GM12878 (cell line): Measurements from ENCODE around the gene KRTAP5-3. TPM values are rescaled to one million over a fixed set of nuclear protein-coding genes. Genes with fewer than 3 reads are reported as not detected.

Source experiments
- ATAC-seq: fragments of 200-7000 bp; cut with Tn5 transposase; 3 replicates; pipeline ENCODE4 v1.9.1; 2020; ENCODE audit warnings: mild to moderate bottlenecking, moderate library complexity
- BruUV-seq: library from RNA; stranded (reverse); fragments of 400-500 nt; replicated peaks from 2 replicates; lab custom pipeline; 2021; lab: Mats Ljungman, UMichigan
- CTCF ChIA-PET: fragments of 300-600 bp; sonication (Branson Sonifier 250); formaldehyde crosslinking; extraction: SDS; loops from one replicate; lab custom pipeline; 2021; ENCODE audit warnings: inconsistent platforms; lab: Yijun Ruan, JAX
- POLR2A ChIA-PET: fragments of 350-600 bp; formaldehyde crosslinking; extraction: SDS; loops from one replicate; lab custom pipeline; 2021; ENCODE audit warnings: inconsistent platforms; lab: Charles Lee
- RAD21 ChIA-PET: fragments of 300-600 bp; sonication (Branson Sonifier 250); formaldehyde crosslinking; loops from one replicate; lab custom pipeline; 2023; ENCODE audit warnings: antibody characterized with exemption; ENCODE audit not compliant: unreplicated experiment; lab: Charles Lee
- SMC1A ChIA-PET: fragments of 300-600 bp; sonication (Branson Sonifier 250); formaldehyde crosslinking; loops from one replicate; lab custom pipeline; 2023; ENCODE audit not compliant: unreplicated experiment, uncharacterized antibody; lab: Charles Lee
- DNase-seq: peaks from one replicate; pipeline ENCODE4 v3.0.0-alpha.2; 2011; ENCODE audit warnings: low read depth, low spot score
- FAIRE-seq: peaks from 3 replicates; lab custom pipeline; 2011; peaks lifted over from hg19 to GRCh38; lab: Jason Lieb, UNC
- H2AFZ ChIP-seq: 2 replicates; pipeline ENCODE4 v1.6.0; 2011; ENCODE audit warnings: low read depth, low read length, control low read depth; ENCODE audit not compliant: control insufficient read depth
- H3K27ac ChIP-seq: 2 replicates; pipeline ENCODE4 v1.5.1; 2011; ENCODE audit warnings: control low read depth; ENCODE audit not compliant: control insufficient read depth, insufficient read depth
- H3K27me3 ChIP-seq, 2 experiments: replicated peaks in 1 of 2; 2 replicates each; pipeline versions ENCODE4 v1.6.0 to v1.6.1; 2011; ENCODE audit warnings: low read length in 1 of 2; ENCODE audit not compliant: control insufficient read depth in 2 of 2, insufficient read depth in 2 of 2
- H3K36me3 ChIP-seq, 2 experiments: 2 replicates each; pipeline ENCODE4 v1.5.1; 2011; ENCODE audit warnings: low read length in 1 of 2; ENCODE audit not compliant: control insufficient read depth in 2 of 2, insufficient read depth in 2 of 2
- H3K4me1 ChIP-seq: 2 replicates; pipeline ENCODE4 v1.6.1; 2011; ENCODE audit warnings: mild to moderate bottlenecking, low read length, moderate library complexity, mixed read lengths; ENCODE audit not compliant: control insufficient read depth, insufficient read depth
- H3K4me2 ChIP-seq: 2 replicates; pipeline ENCODE4 v1.6.0; 2011; ENCODE audit warnings: control low read depth; ENCODE audit not compliant: control insufficient read depth, insufficient read depth
- H3K4me3 ChIP-seq: fragments of 200-600 bp; sonication (generic); 2 replicates; pipeline ENCODE4 v1.5.1; 2016
- H3K79me2 ChIP-seq: 2 replicates; pipeline ENCODE4 v1.6.0; 2011; ENCODE audit warnings: low read length; ENCODE audit not compliant: control insufficient read depth, insufficient read depth
- H3K9ac ChIP-seq: 2 replicates; pipeline ENCODE4 v1.8.0; 2011; ENCODE audit warnings: low read length, control low read depth, mixed read lengths; ENCODE audit not compliant: control insufficient read depth, insufficient read depth
- H3K9me3 ChIP-seq: replicated peaks from 3 replicates; pipeline ENCODE4 v1.5.1; 2011; ENCODE audit warnings: mild to moderate bottlenecking, low read length; ENCODE audit not compliant: control insufficient read depth, insufficient read depth
- H4K20me1 ChIP-seq: 2 replicates; pipeline ENCODE4 v1.6.0; 2011; ENCODE audit not compliant: control insufficient read depth, insufficient read depth
- ATF2 ChIP-seq: IDR thresholded peaks from 2 replicates; pipeline ENCODE4 v1.6.1; 2012; ENCODE audit warnings: low read length, inconsistent platforms
- BCLAF1 ChIP-seq: fragments of 450-650 bp; IDR thresholded peaks from 2 replicates; pipeline ENCODE4 v1.6.1; 2017; ENCODE audit warnings: antibody characterized with exemption, mild to moderate bottlenecking, moderate library complexity
- IRF4 ChIP-seq: IDR thresholded peaks from 2 replicates; pipeline ENCODE4 v1.6.1; 2011; ENCODE audit warnings: low read depth, low read length
- JUNB ChIP-seq: IDR thresholded peaks from 2 replicates; pipeline ENCODE4 v1.6.1; 2016; ENCODE audit warnings: antibody characterized with exemption, mild to moderate bottlenecking
- MYC ChIP-seq: IDR thresholded peaks from 2 replicates; pipeline ENCODE4 v1.6.1; 2011; ENCODE audit warnings: mild to moderate bottlenecking, low read length, moderate library complexity, inconsistent platforms; ENCODE audit not compliant: insufficient read depth, insufficient replicate concordance, insufficient read length, severe bottlenecking
- PML ChIP-seq: IDR thresholded peaks from 2 replicates; pipeline ENCODE4 v1.6.1; 2012; ENCODE audit warnings: low read length, inconsistent platforms
- RAD51 ChIP-seq: fragments of 450-650 bp; IDR thresholded peaks from 2 replicates; pipeline ENCODE4 v1.6.1; 2016; ENCODE audit warnings: moderate library complexity, mild to moderate bottlenecking, inconsistent platforms
- RELB ChIP-seq: fragments of 450-650 bp; IDR thresholded peaks from 2 replicates; pipeline ENCODE4 v1.6.1; 2017; ENCODE audit warnings: low read depth, mild to moderate bottlenecking, moderate library complexity
- ZBTB40 ChIP-seq: fragments of 450-650 bp; IDR thresholded peaks from 2 replicates; pipeline ENCODE4 v1.6.1; 2016; ENCODE audit warnings: mild to moderate bottlenecking, moderate library complexity, borderline replicate concordance
- ZNF24 ChIP-seq: fragments of 450-650 bp; IDR thresholded peaks from 2 replicates; pipeline ENCODE4 v1.6.1; 2017; ENCODE audit warnings: antibody characterized with exemption, mild to moderate bottlenecking
- WGBS: methylation state at CpG from one replicate; pipeline ENCODE4 v1.1.6; 2016; ENCODE audit warnings: low lambda C conversion rate; ENCODE audit not compliant: insufficient replicate concordance, insufficient coverage; ENCODE audit errors: missing lambda C conversion rate; 5-methylcytosine and 5-hydroxymethylcytosine counted together
- in situ Hi-C: fragments of 300-500 bp; cut with MboI; formaldehyde crosslinking; loops from 9 replicates; pipeline ENCODE4 v1.14.3; 2018; ENCODE audit warnings: mixed read lengths
- intact Hi-C: fragments of 100-400 bp; cut with micrococcal nuclease; formaldehyde crosslinking; loops from one replicate; pipeline ENCODE4 v1.14.2; 2022; ENCODE audit not compliant: unreplicated experiment
- polyA plus RNA-seq, 11 experiments: library from polyadenylated mRNA; depleted of rRNA in 4 of 11; unstranded in 6 of 11; stranded (reverse) in 5 of 11; fragments of >200 nt; fragmentation: Nextera tagmentation in 4 of 11; fragmentation: Illumina TruSeq in 1 of 11; extraction: Ambion mirVana in 4 of 11; extraction: Trizol in 1 of 11; gene quantifications; 1 replicate in 1 of 11; 2 replicates in 10 of 11; pipeline versions ENCODE4 v1.2.1 to v1.2.3, GENCODE V29; 2011 to 2016; ENCODE audit warnings: inconsistent platforms in 2 of 11, missing spikeins in 2 of 11, low read depth in 1 of 11
- total RNA-seq, 4 experiments: library from RNA; depleted of rRNA in 3 of 4; stranded (reverse); fragments of >200 nt in 3 of 4; fragmentation: Illumina TruSeq in 1 of 4; extraction: Trizol in 1 of 4; gene quantifications; 2 replicates each; pipeline versions ENCODE4 v1.2.1 to v1.2.3, GENCODE V29; 2013 to 2021

KRTAP5-3 gene
- total and polyA plus RNA-seq, 10 of the 15 experiments (the other 5 are each of a cell fraction or from before 2014, with no cell fraction given): not detected

- no peak for TF ChIP-seq ZBTB40
- TF ChIP-seq MYC: no peak
Measured at GRCh38 chr11:1630271-1630670, 22.0 kb upstream of the KRTAP5-3 start (continued).

GRCh38 chr11:1629326-1630185, 21.3 kb upstream of the KRTAP5-3 start, which contains the start of gene KRTAP5-5:
Gene KRTAP5-5, plus strand, starts transcription at chr11:1629775. Its CDS starts 66 bp downstream, at chr11:1629841.
- no peaks in the 10 kb centered on the region for H3K79me2 ChIP-seq
- ChIA-PET CTCF (interaction anchor here (1.0 to 2.8 kb wide), 3 partner anchors 10 to 55 kb away, joined by 3 to 12 read pairs (median 12); no protein-coding TSS in a partner anchor), RAD21 (interaction anchor here (1.6 kb wide), 1 partner anchor 62 kb away, joined by 3 read pairs; no protein-coding TSS in a partner anchor), POLR2A (no interaction called here), SMC1A (interaction anchor here (1.4 kb wide), 1 partner anchor 35 kb away, joined by 3 read pairs; no protein-coding TSS in a partner anchor)
- in situ Hi-C loops: no loop called here
- H3K9ac ChIP-seq: no peak within 1 kb of the TSS
- H3K4me1 ChIP-seq: no peaks in the 10 kb centered on the region
- no peaks in the 10 kb centered on the region for H4K20me1 ChIP-seq
- 20% methylated on average over 25 of the region's 26 CpGs for WGBS
- BruUV-seq: no TSS peak
- H3K36me3 ChIP-seq: no peaks in the 10 kb centered on the region
- no peak for FAIRE-seq
- no peaks in the 10 kb centered on the region for H3K9me3 ChIP-seq
- DNase-seq: no peak
- no peak within 1 kb of the TSS for H3K4me3 ChIP-seq
- no peak for ATAC-seq
- no peak within 1 kb of the TSS for H3K27ac ChIP-seq
- H3K27me3 ChIP-seq: peaks cover 0 to 3% of the 10 kb centered on the region in 2 experiments; a peak in 3 of 4 replicates
- intact Hi-C loops: loop anchor here (1.0 kb wide), 1 partner anchor 34 kb away; no protein-coding TSS in a partner anchor
- no peak within 1 kb of the TSS for H2AFZ ChIP-seq
- no peak within 1 kb of the TSS for H3K4me2 ChIP-seq
- TF ChIP-seq PML (no peak), ZNF24 (no peak), IRF4 (no peak), RELB (no peak), RAD51 (no peak), BCLAF1 (no peak), ATF2 (no peak), JUNB (no peak)
